ENCODE measurements around the gene FAF1. TPM values are rescaled to one million over a fixed set of nuclear protein-coding genes. Genes with fewer than 3 reads are reported as not detected.
A peak's percentile ranks its signal among the peaks of the same experiment; 100 is the strongest.

Gene FAF1
- total and polyA plus RNA-seq, 9 of the 15 experiments (the other 6 are each of a cell fraction or from before 2014, with no cell fraction given), result 48.7 to 225 (median 118) TPM

DNA sequence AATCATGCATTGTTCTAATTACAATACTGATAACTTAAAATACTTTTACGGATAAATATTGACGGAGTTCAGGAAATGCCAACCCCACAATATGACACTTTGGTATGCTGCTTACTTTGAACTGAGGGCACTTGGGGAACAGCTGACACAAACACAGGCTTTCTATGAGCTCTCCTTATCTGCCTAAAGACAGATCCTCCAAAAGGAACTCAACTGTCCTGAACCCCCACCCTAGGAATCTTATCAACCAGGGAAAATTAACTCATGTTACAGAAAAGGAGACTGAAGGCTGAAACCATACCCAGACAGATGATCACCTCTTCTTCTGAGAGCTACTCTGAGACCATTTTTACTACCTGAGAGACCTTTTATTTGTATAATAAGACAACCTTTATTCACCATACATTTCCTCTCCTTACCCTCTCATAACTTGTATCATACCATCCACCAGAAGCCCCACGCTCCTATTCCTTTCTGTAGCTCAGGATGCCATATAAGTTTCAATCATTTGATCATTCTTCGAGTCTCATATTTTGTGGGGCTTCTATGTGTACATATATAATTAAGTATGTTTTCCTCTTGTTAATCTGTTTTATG lies 239.5 kb downstream of the FAF1 start (continued):
- TF ChIP-seq ZNF696 (CRISPR knock-in tag; conservative IDR thresholded peaks at IDR 0.05) (no peak), NONO (IDR thresholded peaks at IDR 0.05; ENCODE audit: low read depth in 2 of 2, low read length in 1 of 2) (0 out of 4 replicates have a peak, but pooled peaks of 1 of the 2 experiments have one; percentile 13), KLF13 (tag; IDR thresholded peaks at IDR 0.05; ENCODE audit: borderline replicate concordance, low read depth) (no peak), POLR3A (IDR thresholded peaks at IDR 0.05; ENCODE audit: borderline replicate concordance, extremely low read depth, insufficient read depth, insufficient read length) (no peak), TAF1 (IDR thresholded peaks at IDR 0.05; ENCODE audit: control insufficient read depth, extremely low read depth, insufficient read depth, low read length, severe bottlenecking) (no peak), RCOR1 (IDR thresholded peaks at IDR 0.05; ENCODE audit: borderline replicate concordance in 1 of 2, low read depth in 2 of 2, low read length in 2 of 2) (peak; percentile 28 to 86; a peak in 2 of 4 replicates), NUFIP1 (IDR thresholded peaks at IDR 0.05; ENCODE audit: partially characterized antibody) (no peak), TBL1XR1 (IDR thresholded peaks at IDR 0.05; ENCODE audit: low read length in 2 of 2) (peak in 1 of 2 experiments; percentile 73; a peak in 2 of 4 replicates), RBFOX2 (IDR thresholded peaks at IDR 0.05; ENCODE audit: low read depth, low read length) (no peak), ETV5 (CRISPR knock-in tag; IDR thresholded peaks at IDR 0.05; ENCODE audit: low read depth) (no peak), FIP1L1 (IDR thresholded peaks at IDR 0.05; ENCODE audit: low read depth, low read length, poor library complexity, severe bottlenecking) (no peak), ZNF354B (CRISPR knock-in tag; IDR thresholded peaks at IDR 0.05) (no peak), CEBPB (tag; IDR thresholded peaks at IDR 0.05) (no peak), COPS2 (conservative IDR thresholded peaks at IDR 0.05) (no peak), SAP30 (IDR thresholded peaks at IDR 0.05; ENCODE audit: borderline replicate concordance, insufficient read depth, low read depth, low read length, poor library complexity, severe bottlenecking) (no peak), CSDE1 (IDR thresholded peaks at IDR 0.05) (no peak)
- TF ChIP-seq, protein P1, sequence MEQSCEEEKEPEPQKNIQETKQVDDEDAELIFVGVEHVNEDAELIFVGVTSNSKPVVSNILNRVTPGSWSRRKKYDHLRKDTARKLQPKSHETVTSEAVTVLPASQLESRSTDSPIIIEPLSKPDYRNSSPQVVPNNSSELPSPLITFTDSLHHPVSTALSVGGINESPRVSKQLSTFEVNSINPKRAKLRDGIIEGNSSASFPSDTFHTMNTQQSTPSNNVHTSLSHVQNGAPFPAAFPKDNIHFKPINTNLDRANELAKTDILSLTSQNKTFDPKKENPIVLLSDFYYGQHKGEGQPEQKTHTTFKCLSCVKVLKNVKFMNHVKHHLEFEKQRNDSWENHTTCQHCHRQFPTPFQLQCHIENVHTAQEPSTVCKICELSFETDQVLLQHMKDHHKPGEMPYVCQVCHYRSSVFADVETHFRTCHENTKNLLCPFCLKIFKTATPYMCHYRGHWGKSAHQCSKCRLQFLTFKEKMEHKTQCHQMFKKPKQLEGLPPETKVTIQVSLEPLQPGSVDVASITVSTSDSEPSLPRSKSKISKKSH (CRISPR knock-in tag; IDR thresholded peaks at IDR 0.05), result no peak
- TF ChIP-seq, protein P2, sequence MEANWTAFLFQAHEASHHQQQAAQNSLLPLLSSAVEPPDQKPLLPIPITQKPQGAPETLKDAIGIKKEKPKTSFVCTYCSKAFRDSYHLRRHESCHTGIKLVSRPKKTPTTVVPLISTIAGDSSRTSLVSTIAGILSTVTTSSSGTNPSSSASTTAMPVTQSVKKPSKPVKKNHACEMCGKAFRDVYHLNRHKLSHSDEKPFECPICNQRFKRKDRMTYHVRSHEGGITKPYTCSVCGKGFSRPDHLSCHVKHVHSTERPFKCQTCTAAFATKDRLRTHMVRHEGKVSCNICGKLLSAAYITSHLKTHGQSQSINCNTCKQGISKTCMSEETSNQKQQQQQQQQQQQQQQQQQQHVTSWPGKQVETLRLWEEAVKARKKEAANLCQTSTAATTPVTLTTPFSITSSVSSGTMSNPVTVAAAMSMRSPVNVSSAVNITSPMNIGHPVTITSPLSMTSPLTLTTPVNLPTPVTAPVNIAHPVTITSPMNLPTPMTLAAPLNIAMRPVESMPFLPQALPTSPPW (CRISPR knock-in tag; IDR thresholded peaks at IDR 0.05), result peak; percentile 52
- TF ChIP-seq, protein P3, sequence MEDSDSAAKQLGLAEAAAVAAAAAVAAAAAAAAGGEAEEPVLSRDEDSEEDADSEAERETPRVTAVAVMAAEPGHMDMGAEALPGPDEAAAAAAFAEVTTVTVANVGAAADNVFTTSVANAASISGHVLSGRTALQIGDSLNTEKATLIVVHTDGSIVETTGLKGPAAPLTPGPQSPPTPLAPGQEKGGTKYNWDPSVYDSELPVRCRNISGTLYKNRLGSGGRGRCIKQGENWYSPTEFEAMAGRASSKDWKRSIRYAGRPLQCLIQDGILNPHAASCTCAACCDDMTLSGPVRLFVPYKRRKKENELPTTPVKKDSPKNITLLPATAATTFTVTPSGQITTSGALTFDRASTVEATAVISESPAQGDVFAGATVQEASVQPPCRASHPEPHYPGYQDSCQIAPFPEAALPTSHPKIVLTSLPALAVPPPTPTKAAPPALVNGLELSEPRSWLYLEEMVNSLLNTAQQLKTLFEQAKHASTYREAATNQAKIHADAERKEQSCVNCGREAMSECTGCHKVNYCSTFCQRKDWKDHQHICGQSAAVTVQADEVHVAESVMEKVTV (CRISPR knock-in tag; IDR thresholded peaks at IDR 0.05), result no peak
- TF ChIP-seq, protein P4, sequence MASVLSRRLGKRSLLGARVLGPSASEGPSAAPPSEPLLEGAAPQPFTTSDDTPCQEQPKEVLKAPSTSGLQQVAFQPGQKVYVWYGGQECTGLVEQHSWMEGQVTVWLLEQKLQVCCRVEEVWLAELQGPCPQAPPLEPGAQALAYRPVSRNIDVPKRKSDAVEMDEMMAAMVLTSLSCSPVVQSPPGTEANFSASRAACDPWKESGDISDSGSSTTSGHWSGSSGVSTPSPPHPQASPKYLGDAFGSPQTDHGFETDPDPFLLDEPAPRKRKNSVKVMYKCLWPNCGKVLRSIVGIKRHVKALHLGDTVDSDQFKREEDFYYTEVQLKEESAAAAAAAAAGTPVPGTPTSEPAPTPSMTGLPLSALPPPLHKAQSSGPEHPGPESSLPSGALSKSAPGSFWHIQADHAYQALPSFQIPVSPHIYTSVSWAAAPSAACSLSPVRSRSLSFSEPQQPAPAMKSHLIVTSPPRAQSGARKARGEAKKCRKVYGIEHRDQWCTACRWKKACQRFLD (CRISPR knock-in tag; IDR thresholded peaks at IDR 0.05), result no peak

All from K562 (cell line).